H1 (cell line): ENCODE results near the gene IFT122.

Source experiments
- ATF2 ChIP-seq: IDR thresholded peaks from 2 replicates; pipeline ENCODE4 v1.6.1; 2012; ENCODE audit warnings: low read length, inconsistent platforms
- ATF3 ChIP-seq: IDR thresholded peaks from 2 replicates; pipeline ENCODE4 v1.6.1; 2011; ENCODE audit warnings: low read depth, mild to moderate bottlenecking, low read length; ENCODE audit not compliant: insufficient read depth
- CEBPB ChIP-seq: IDR thresholded peaks from 2 replicates; pipeline ENCODE4 v1.6.1; 2012; ENCODE audit warnings: low read depth, low read length
- CTCF ChIP-seq, 3 experiments: IDR thresholded peaks; 1 replicate in 2 of 3; 2 replicates in 1 of 3; pipeline versions ENCODE4 v1.5.1 to v1.6.1; 2011; ENCODE audit warnings: low read length in 3 of 3, mild to moderate bottlenecking in 3 of 3, inconsistent platforms in 2 of 3, low read depth in 1 of 3, moderate library complexity in 1 of 3; ENCODE audit not compliant: insufficient read depth in 1 of 3; ENCODE audit errors: control extremely low read depth in 1 of 3
- EGR1 ChIP-seq: IDR thresholded peaks from 2 replicates; pipeline ENCODE4 v1.6.1; 2011; ENCODE audit warnings: low read depth, low read length, borderline replicate concordance
- EP300 ChIP-seq, 2 experiments: IDR thresholded peaks; 1 replicate in 1 of 2; 2 replicates in 1 of 2; pipeline ENCODE4 v1.6.1; 2011 to 2012; ENCODE audit warnings: low read depth in 2 of 2, low read length in 2 of 2, mild to moderate bottlenecking in 2 of 2, borderline replicate concordance in 1 of 2, inconsistent platforms in 1 of 2, moderate library complexity in 1 of 2
- GABPA ChIP-seq: IDR thresholded peaks from 2 replicates; pipeline ENCODE4 v1.6.1; 2011; ENCODE audit warnings: mild to moderate bottlenecking, low read length, moderate library complexity, borderline replicate concordance; ENCODE audit not compliant: insufficient read depth
- MAFK ChIP-seq: IDR thresholded peaks from 2 replicates; pipeline ENCODE4 v1.6.1; 2012; ENCODE audit warnings: low read depth, mild to moderate bottlenecking, improper control_type of control experiment, low read length
- PHF8 ChIP-seq: fragments of 200-600 bp; sonication (generic); conservative IDR thresholded peaks from 2 replicates; pipeline ENCODE4 v1.7.1; 2012; ENCODE audit warnings: low read depth, mild to moderate bottlenecking, inconsistent platforms, low read length, moderate library complexity
- POLR2A ChIP-seq, 2 experiments: IDR thresholded peaks; 1 replicate in 1 of 2; 2 replicates in 1 of 2; pipeline ENCODE4 v1.6.1; 2011; ENCODE audit warnings: low read depth in 2 of 2, low read length in 2 of 2, mild to moderate bottlenecking in 2 of 2; ENCODE audit errors: control extremely low read depth in 1 of 2
- POLR2AphosphoS5 ChIP-seq: IDR thresholded peaks from 2 replicates; pipeline ENCODE4 v1.6.1; 2011; ENCODE audit warnings: low read depth, low read length
- POU5F1 ChIP-seq: IDR thresholded peaks from 2 replicates; pipeline ENCODE4 v1.6.1; 2011; ENCODE audit warnings: low read depth, mild to moderate bottlenecking, low read length, moderate library complexity
- RAD21 ChIP-seq, 2 experiments: IDR thresholded peaks in 1 of 2; conservative IDR thresholded peaks in 1 of 2; 2 replicates each; pipeline ENCODE4 v1.6.1; 2011; ENCODE audit warnings: low read depth in 2 of 2, low read length in 2 of 2, improper control_type of control experiment in 1 of 2, inconsistent platforms in 1 of 2, mild to moderate bottlenecking in 1 of 2, moderate library complexity in 1 of 2

DNA sequence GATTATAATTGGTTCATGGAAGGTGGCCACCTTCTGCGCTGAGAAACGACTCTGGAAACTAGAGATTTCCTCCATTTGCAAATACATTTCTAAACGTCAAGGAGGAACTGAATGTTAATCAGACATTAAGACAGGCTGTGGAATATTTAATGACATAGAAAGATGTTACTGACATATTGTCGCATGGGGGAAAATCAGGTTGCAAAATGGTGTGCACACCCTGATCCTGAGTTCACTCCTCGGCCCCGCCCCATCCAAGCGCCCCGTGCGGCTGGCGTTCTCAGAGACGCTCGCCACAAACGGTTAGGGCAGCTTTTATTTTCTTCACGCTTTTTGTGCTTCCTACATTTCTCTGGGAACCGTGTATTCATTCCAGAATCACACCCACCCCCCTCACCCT is 113.7 kb downstream of the IFT122 start:
- no peak for TF ChIP-seq GABPA
- TF ChIP-seq PHF8, result no peak
- TF ChIP-seq EGR1, result no peak
- TF ChIP-seq POLR2A (IDR thresholded peaks at IDR 0.05; ENCODE audit: control extremely low read depth in 1 of 2, low read depth in 2 of 2, low read length in 2 of 2), result no peak
- no peak for TF ChIP-seq MAFK
- TF ChIP-seq EP300 (IDR thresholded peaks at IDR 0.05; ENCODE audit: borderline replicate concordance in 1 of 2, low read depth in 2 of 2, low read length in 2 of 2), result no peak
- TF ChIP-seq POLR2AphosphoS5, result no peak
- no peak for TF ChIP-seq POU5F1
- TF ChIP-seq ATF2, result no peak
- no peak for TF ChIP-seq CEBPB
- no peak for TF ChIP-seq RAD21 (IDR thresholded peaks at IDR 0.05 in 1 of 2, conservative IDR thresholded peaks at IDR 0.05 in 1 of 2; ENCODE audit: low read depth in 2 of 2, low read length in 2 of 2)
- TF ChIP-seq CTCF (IDR thresholded peaks at IDR 0.05; ENCODE audit: control extremely low read depth in 1 of 3, insufficient read depth in 1 of 3, low read depth in 1 of 3, low read length in 3 of 3), result no peak
- TF ChIP-seq ATF3, result no peak
